HG02588 (cell line): ENCODE data around the gene SLC25A42.
"Not testable (repeated sequence)": the region's sequence is repeated elsewhere in the genome, so short reads cannot be mapped to it uniquely, and the experiment has no call there.

Experiments used
- ATAC-seq: cut with Tn5 transposase; IDR thresholded peaks from one replicate; pipeline ENCODE4 v1.9.1; 2021; ENCODE audit warnings: mild to moderate bottlenecking, moderate library complexity; ENCODE audit not compliant: unreplicated experiment

Gene SLC25A42

DNA sequence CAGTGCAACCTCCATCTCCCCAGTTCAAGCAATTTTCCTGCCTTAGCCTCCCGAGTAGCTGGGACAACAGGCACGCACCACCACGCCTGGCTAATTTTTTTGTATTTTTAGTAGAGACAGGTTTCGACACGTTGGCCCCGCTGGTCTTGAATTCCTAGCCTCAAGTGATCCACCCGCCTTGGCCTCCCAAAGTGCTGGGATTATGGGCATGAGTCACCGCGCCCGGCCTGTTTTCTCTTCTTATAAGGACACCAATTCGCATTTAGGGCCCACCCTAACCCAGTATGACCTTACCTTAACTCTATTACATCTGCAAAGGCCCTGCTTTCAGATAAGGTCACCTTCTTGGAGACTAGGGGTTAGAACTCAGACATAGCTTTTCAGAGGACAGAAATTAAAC lies 39.4 kb downstream of the SLC25A42 start:
- no peak for ATAC-seq

DNA sequence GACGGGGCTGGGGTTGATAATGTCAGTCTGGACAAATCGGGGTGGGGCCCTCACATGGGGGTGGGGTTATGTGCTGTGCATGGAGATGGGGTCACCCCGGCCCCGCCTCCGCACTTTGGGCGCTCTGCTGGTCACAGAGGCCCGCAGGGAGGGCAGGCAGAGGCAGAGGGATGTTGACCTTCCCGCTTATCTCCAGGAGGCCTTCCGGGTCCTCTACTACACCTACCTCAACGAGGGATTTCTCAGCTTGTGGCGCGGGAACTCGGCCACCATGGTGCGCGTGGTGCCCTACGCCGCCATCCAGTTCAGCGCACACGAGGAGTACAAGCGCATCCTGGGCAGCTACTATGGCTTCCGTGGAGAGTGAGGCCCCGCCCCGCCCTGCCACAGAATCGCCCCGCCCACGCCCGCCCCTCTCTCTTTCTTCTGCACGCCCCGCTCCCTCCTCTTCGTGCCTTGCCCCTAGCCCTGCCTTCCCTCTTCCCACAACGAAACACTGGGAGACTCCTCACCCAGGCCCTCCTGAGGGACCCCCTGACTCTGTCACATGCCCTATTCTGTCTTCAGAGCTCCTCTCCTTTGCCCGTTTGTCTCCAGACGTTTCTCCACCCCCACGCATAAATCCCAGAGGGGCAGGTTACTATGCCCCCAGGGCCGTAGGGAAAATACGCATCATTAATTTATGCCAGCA lies 41.7 kb downstream of the SLC25A42 start:
- no peak for ATAC-seq

DNA sequence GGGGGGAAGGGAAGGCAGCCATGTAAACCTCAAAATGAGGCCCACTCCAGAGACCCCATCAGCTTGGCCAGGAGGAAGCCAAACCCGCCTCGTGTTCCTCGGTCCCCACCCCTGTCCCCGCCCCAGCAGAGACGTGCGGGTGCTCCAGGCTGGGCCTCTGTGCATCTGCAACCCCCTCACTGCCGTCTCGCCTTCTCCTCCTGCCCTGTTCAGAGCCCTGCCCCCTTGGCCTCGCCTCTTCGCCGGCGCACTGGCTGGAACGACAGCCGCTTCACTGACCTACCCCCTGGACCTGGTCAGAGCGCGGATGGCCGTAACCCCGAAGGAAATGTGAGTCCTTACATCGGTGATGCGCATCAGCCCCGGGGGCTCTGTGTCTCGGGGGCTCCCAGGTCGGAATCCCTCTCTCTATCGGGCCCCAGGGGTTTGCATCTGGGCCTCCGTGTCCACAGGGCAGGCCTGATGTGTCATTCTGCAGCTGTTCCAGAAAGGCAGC lies 42.3 kb downstream of the SLC25A42 start:
- ATAC-seq: no peak

DNA sequence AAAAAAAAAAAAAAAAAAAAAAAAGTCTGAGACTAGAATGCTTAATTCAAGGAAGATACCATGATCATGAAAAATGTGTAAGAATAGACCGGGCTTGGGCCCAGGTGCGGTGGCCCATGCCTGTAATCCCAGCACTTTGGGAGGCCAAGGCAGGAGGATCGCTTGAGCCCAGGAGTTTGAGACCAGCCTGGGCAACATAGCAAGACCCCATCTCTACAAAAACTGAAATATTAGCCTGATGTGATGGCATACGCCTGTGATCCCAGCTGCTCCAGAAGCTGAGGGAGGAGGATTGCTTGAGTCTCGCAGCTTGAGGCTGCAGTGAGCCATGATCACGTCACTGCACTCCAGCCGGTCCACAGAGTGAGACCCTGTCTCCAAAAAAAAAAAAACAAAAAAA lies 43.1 kb downstream of the SLC25A42 start:
- not testable (repeated sequence) for ATAC-seq

DNA sequence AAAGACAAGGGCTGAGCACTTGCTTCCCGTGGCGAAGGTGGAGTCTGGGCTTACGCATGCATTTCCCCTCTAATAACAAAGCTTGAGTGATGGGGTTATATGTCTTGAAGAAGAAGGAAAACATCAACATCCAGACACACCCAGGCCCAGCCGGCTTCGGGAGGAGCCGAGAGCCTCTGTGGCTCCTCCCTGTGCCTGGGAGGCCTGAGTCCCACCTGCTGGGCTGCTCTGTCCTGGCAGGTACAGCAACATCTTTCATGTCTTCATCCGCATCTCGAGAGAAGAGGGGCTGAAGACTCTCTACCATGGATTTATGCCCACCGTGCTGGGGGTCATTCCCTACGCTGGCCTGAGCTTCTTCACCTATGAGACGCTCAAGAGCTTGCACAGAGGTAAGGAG lies 43.9 kb downstream of the SLC25A42 start:
- no peak for ATAC-seq

DNA sequence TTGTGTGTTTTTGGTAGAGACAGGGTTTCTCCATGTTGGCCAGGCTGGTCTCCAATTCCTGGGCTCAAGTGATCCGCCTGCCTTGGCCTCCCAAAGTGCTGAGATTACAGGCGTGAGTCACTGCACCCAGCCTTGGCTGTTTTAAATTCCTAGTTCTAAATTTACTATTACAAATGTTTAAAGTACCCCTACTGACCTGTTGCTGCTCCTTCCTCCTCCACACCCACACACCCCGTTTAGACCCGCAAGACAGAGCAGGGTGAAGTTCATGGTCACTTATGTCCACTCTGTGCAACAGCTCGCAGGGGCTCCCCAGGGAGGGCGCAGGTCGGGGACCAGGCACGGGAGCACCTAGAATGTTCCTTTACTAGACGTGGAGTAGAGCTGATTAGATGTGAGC lies 45.8 kb downstream of the SLC25A42 start:
- ATAC-seq: no peak

DNA sequence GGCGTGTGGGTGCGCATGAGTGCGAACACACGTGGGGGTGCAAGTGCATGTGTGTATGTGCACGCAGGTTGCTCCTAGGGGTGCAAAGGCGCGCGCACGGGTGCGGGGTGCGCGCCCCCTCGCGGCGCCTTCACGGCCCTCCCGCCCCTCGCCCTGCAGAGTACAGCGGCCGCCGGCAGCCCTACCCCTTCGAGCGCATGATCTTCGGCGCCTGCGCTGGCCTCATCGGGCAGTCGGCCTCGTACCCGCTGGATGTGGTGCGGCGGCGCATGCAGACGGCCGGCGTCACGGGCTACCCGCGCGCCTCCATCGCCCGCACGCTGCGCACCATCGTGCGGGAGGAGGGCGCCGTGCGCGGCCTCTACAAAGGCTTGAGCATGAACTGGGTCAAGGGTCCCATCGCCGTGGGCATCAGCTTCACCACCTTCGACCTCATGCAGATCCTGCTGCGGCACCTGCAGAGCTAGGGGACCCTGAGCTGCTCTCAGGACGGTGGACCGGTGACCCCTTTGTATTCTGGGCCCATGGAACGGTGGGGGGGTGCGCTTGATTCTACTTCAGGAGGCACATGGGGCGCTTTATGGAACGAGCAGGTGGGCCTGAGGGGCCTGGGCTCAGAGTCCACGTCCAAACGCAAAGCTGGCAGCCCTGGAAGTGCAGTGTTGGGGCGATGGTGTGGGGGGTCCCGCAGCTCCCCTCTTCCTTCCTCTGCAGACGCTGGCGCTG lies 46.8 kb downstream of the SLC25A42 start:
- no peak for ATAC-seq

DNA sequence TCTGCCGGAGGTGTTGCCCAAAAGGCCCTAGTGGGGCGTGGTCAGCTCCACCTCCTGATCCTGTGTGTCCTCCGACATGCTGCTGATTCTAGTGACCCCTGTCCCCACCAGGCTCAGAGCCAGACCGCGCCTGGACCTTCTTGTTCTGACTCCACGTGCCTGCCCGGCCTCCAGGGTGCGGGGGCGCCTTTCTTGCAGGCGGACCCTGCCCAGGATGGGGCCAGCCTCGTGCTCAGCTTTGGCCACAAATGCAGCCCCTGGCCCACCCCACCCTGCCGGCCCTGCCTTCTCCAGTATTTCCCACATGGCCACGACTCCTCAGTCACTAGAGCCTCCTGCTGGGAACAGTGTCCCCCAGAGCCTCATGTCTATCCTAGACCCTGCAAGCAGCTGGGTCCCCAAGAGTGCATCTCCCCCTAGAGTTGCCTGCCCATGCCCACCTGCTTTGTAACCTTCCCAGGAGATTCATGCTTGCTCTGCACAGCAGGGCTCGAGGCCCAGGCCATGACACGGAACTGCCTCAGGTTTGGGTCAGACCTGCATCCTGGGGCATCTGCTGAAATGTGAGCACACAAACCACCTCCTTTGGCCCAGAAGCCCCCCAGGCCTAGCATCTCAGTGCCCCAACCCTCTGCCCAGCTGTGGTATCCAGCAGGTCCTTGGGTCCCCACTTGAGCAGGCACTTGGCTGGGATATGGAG lies 47.5 kb downstream of the SLC25A42 start:
- no peak for ATAC-seq

DNA sequence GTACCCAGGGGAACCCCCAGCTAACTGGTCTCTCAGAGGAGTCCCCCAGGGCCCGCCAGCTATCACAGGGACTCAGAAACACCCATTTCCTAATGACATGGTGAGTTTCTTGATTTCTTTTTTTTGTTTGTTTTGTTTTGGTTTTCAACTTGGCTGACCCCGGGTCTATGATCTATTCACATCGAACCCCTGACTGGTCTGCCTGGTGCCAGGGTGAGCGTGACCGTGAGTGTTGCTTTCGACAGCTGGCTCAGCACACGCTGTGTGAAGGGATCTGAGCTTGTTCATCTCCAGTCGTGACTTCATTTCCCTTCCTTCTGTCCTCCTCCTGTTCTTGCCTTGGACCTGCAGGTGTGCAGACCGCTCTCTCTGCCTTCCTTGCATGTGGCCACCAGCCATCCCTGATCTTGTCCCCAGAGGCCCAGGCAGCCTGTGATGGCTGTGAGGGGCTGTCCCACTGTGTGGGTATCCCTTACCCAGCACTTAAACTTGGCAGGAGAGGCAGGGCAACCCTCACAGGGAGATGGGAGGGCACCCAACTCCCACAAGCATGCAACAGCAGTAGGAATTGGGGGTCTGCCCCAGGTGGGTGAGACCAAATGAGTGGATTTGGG lies 48.3 kb downstream of the SLC25A42 start:
- no peak for ATAC-seq

DNA sequence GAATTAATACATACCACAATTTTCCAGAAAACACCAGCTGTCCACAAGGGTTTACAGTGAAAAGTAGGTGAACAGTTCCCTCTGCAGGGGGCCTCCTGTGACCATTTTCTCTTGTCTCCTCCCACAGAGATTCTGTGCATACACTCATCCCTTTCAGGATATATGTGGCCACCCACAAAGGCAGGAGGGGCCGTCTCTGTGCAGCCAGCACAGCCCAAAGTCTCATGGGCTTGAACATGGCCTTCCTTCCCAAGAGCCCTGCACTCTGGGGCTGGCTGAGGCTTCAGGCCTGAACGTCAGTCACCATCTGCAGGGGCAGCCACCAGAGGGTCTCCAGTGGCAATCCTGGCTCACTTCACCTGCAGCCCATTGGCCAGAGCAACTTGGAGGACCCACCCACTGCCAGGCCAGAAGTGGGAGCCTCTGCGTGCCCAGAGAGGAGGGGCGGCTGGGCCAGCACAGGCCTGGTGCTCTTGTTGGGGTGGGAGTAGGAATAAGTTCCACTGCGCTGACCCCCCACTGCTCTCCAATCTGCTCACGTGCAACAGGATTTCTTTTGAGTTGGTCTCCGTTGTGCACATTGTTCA lies 49.3 kb downstream of the SLC25A42 start:
- no peak for ATAC-seq

DNA sequence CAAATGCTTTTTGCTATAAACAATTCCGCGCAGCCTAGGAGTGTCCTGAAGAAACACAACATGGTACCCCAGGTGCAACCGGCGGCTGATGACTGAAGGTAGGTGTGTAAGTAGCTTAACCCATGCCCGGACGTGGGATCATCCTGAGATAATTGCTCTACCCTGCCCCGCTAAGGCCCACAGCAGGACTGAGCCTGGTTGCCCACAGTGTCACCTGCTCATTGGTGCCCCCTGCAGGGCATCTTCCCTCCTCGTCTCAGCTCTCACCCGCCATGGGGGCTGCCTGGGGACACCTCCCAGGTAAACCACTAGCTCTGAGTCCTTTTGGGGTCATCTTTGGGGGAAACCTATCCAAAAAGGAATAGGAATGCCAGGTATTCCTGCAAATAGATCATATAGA lies 52.2 kb downstream of the SLC25A42 start:
- no peak for ATAC-seq

DNA sequence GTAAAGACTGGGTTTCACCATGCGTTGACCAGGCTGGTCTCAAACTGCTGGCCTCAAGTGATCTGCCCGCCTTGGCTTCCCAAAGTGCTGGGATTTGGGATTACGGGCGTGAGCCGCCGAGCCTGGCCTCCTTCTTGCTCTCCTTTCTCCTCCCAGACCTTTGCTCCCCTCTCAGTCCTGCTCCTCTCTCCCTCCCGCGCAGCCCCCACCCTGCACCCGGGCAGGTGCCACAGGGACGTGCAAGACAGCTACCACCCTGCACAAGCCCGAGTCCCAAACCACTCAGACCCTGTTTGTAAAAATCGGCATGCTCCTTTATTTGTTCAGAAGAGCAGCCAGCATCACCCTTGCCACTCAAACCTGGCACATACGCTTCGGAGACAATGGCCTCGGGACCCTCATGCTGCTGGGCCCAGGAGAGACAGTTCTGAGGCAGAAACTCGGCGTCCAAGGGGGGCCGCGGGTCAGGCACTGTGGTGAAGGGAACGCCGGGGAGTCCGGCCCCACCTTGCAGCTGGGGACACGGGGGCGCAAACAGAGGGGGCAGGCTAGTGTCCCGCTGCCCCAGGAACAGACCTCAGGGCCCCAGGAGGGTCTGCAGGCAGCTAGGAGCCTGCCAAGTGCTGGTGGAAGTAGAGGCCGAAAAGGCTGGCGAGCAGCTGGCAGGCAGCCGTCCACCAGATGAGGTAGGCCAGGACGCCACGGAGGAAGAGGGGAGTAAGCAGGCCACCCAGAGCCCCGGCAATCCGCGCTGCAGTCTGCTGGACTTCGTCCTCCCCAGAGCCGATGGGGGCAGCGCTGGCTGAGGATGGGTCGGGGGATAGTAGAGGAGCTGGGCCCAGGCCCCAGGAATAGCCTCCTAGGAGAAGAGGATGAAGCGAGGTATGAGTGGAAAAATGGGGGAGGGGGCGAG lies 55.8 kb downstream of the SLC25A42 start:
- ATAC-seq: no peak

DNA sequence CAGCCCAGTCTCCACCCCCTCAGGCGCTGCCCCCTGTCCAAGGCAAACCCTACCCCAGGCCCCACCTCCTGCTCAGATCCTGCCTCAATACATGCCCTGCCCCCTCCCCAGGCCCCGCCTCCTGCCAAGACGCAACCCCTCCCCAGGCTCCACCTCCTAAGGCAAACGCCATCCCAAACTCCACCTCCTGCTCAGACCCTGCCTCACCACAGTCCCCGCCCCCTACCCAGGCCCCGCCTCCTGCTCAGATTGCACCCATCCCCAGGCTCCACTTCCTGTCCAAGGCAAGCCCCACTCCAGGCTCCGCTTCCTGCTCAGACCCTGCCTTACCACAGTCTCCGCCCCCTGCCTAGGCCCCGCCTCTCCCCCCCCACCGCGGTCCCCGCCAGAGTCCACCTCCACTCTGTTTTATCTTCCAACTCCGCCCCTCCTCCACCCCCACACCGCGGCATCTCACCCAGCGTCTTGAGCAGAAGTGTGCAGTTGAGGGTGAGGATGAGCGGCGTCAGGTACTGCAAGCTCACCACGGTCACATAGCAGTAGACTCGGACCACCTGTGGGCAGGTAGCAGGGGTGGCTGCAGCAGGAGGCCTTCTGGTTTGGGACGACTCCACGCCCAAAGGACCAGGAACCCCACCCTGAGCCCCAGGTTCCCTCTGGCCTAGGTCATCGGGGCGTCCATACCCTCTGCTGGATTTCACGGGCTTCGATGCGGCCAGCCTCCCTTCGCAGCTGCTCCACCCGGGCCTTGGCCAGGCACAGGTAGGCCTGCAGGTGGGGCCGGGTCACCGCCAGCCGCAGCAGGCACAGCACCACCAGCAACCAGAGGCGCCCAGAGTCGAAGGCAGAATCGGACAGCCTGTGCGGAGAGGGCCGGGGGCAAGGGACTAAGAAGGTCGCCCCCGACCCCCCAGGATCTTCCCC lies 56.8 kb downstream of the SLC25A42 start:
- ATAC-seq: no peak

DNA sequence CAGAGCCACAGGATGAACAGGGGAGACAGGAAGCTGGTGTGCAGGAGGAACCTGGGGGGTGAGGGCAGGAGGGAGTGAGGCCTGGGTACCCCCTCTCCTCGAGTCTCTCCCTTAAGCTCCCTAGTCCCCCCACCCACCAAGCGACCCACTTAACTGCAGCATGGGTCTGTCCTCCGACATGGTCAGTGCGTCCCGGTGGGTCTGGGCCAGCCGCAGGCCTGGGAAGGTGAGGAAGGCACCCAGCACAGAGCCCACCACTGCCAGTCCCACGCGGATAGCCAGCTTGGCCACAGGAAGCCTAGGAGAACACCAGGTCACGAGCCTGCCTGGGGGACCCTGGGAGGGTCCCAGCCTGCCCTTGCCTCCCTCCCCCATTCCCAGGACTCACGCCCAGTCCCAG lies 57.6 kb downstream of the SLC25A42 start:
- no peak for ATAC-seq

DNA sequence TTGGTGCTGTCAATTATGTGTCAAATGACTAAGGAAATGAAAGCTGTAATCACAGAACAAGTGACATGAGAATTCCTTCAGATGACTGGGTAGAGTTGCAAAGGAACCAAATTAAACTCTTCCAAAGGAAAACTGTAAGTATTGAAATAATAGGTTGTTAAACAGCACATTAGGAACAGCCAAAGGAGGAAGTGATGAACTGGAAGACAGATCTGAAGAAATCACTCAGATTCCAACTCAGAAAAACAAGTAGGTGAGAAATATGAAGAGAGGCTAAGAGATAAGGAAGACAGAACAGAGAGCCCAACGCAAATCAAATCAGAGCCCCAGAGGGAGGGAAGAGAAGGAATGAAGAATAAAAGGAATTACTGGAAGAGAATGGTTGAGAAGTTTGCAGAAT lies 59.1 kb downstream of the SLC25A42 start:
- no peak for ATAC-seq

DNA sequence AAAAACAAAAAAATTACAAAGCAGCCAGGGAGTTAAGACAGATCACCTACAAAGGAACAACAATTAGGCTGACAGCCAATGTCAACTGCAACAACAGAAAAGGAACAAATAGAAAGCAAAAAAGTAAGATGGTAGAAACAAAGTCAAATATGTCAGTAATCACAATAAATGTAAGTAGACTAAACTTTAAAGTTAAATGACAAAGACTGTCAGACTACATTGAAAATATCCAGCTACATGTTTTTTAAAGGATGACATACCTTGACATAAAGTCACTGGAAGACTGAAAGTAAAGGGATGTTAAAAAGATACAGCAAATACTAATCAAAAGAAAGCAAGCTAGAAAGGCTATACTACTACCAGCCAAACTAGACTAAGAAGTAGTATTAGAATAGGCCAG lies 59.6 kb downstream of the SLC25A42 start:
- ATAC-seq: no peak

DNA sequence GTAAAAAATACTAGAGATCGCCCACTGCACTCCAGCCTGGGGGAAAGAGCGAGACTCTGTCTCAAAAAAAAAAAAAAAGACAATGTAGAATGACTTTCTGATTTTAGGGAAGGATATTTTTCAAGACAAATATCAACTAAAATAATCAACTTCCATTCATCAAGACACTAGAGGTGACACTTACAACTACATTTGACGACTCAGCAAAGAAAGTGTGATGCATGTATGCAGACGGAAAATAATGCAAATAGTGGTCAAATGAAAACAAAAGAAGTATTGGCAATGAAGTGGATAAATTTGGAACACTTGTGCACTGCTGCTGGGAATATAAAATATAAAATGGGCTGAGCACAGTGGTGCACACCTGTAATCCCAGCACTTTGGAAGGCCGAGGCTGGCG lies 62.3 kb downstream of the SLC25A42 start:
- ATAC-seq: no peak

DNA sequence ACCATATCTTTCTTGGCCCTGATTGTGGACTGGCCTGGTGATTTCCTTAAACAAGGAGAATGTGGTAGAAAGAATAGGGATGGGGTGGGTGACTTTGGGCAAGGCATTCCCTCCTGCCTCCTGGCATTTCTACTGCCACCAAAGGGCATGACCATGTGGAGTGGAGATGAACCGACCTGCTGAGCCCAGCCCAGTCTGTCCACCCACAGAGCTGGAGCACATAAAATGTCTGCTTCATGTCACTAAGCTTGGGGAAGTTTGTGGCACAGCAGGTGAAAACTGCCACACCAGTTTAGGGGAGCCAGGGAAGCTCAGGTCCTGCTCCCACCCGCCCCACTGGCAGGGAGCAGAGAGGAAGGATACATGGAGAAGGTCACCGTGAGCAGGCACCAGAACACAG lies 68.2 kb downstream of the SLC25A42 start:
- ATAC-seq: no peak

DNA sequence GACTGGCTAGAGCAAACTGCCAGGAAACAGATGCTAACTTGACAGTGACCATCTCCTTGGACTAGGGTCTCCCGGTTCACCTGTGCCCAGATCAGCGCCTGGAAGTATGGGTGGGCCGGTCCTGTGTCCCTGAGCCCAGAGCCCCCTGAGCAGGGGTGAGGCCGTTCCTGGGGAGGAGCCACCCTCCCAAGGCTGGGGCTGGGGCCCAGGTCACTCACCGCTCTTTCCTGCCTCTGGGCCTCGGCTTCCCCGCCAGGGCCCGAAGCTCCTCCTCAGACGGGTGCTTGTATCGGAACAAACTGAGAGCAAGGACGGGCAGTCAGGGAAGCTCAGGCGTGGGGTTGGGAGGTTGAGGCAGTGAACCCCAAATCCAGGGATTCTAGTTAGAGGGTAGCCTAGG lies 69.1 kb downstream of the SLC25A42 start:
- no peak for ATAC-seq
